Effector memory CD4-positive, alpha-beta T cell (primary cell): Measurements from ENCODE around the gene KRT12.

ENCODE experiments used
- DNase-seq, 3 donors: peaks; one replicate each; pipeline ENCODE4 v3.0.0-alpha.2; 2020
- H3K27ac ChIP-seq: 2 replicates; pipeline ENCODE4 v1.7.0; 2013; ENCODE audit warnings: mild to moderate bottlenecking, low read length, moderate library complexity; ENCODE audit not compliant: insufficient read depth, poor library complexity, severe bottlenecking
- H3K27me3 ChIP-seq: replicated peaks from 2 replicates; pipeline ENCODE4 v1.7.0; 2013; ENCODE audit warnings: mild to moderate bottlenecking, low read length; ENCODE audit not compliant: insufficient read depth, control insufficient read depth, poor library complexity, severe bottlenecking
- H3K36me3 ChIP-seq: 2 replicates; pipeline ENCODE4 v1.7.0; 2013; ENCODE audit warnings: mild to moderate bottlenecking, low read length, moderate library complexity; ENCODE audit not compliant: control insufficient read depth, insufficient read depth
- H3K4me1 ChIP-seq: 2 replicates; pipeline ENCODE4 v1.7.0; 2013; ENCODE audit warnings: low read length, mild to moderate bottlenecking; ENCODE audit not compliant: control insufficient read depth, insufficient read depth, poor library complexity, severe bottlenecking
- H3K4me3 ChIP-seq: 2 replicates; pipeline ENCODE4 v1.7.0; 2013; ENCODE audit warnings: low read length, low read depth, mild to moderate bottlenecking; ENCODE audit not compliant: insufficient read depth, poor library complexity, severe bottlenecking
- H3K9me3 ChIP-seq: 2 replicates; pipeline ENCODE4 v1.7.0; 2013; ENCODE audit warnings: mild to moderate bottlenecking, low read length, moderate library complexity; ENCODE audit not compliant: control insufficient read depth

The KRT12 gene

GRCh38 chr17:40848583-40849235, 18.3 kb downstream of the KRT12 start:
- H3K9me3 ChIP-seq: no peaks in the 10 kb centered on the region
- H3K36me3 ChIP-seq: no peaks in the 10 kb centered on the region
- H3K4me1 ChIP-seq: no peaks in the 10 kb centered on the region
- no peak overlapping the region for H3K4me3 ChIP-seq
- H3K27ac ChIP-seq: no peak overlapping the region
- no peak for DNase-seq
- H3K27me3 ChIP-seq: no peaks in the 10 kb centered on the region

- no peak for DNase-seq
- Histone ChIP-seq H3K4me3 (no peak overlapping the region), H3K9me3 (no peaks in the 10 kb centered on the region), H3K36me3 (no peaks in the 10 kb centered on the region), H3K27me3 (no peaks in the 10 kb centered on the region), H3K27ac (no peak overlapping the region), H3K4me1 (no peaks in the 10 kb centered on the region)
These were observed 20.4 kb downstream of the KRT12 start for GRCh38 chr17:40846515-40847144.

GRCh38 chr17:40844671-40845107, 22.3 kb downstream of the KRT12 start:
- Histone ChIP-seq H3K27me3 (no peaks in the 10 kb centered on the region), H3K36me3 (no peaks in the 10 kb centered on the region), H3K9me3 (no peaks in the 10 kb centered on the region), H3K27ac (no peak overlapping the region), H3K4me3 (no peak overlapping the region), H3K4me1 (no peaks in the 10 kb centered on the region)
- DNase-seq: no peak

- H3K9me3 ChIP-seq: no peaks in the 10 kb centered on the region
- H3K27ac ChIP-seq: no peak overlapping the region
- no peaks in the 10 kb centered on the region for H3K36me3 ChIP-seq
- DNase-seq: no peak
- H3K4me3 ChIP-seq: no peak overlapping the region
- H3K27me3 ChIP-seq: no peaks in the 10 kb centered on the region
- H3K4me1 ChIP-seq: no peaks in the 10 kb centered on the region
These were observed 23.8 kb downstream of the KRT12 start for GRCh38 chr17:40843242-40843641.

GRCh38 chr17:40841246-40841645, 25.8 kb downstream of the KRT12 start:
- Histone ChIP-seq H3K4me3 (no peak overlapping the region), H3K36me3 (no peaks in the 10 kb centered on the region), H3K4me1 (no peaks in the 10 kb centered on the region), H3K27me3 (no peaks in the 10 kb centered on the region), H3K9me3 (no peaks in the 10 kb centered on the region), H3K27ac (no peak overlapping the region)
- DNase-seq: no peak

- no peaks in the 10 kb centered on the region for H3K4me1 ChIP-seq
- H3K27me3 ChIP-seq: no peaks in the 10 kb centered on the region
- H3K36me3 ChIP-seq: no peaks in the 10 kb centered on the region
- no peak overlapping the region for H3K4me3 ChIP-seq
- no peak overlapping the region for H3K27ac ChIP-seq
- H3K9me3 ChIP-seq: no peaks in the 10 kb centered on the region
- DNase-seq: no peak
These were observed 27.8 kb downstream of the KRT12 start for GRCh38 chr17:40839194-40839593.

GRCh38 chr17:40836020-40836419, 31.0 kb downstream of the KRT12 start:
- H3K9me3 ChIP-seq: no peaks in the 10 kb centered on the region
- no peaks in the 10 kb centered on the region for H3K36me3 ChIP-seq
- no peak overlapping the region for H3K4me3 ChIP-seq
- no peaks in the 10 kb centered on the region for H3K4me1 ChIP-seq
- no peaks in the 10 kb centered on the region for H3K27me3 ChIP-seq
- no peak overlapping the region for H3K27ac ChIP-seq
- DNase-seq: no peak

- Histone ChIP-seq H3K4me3 (no peak overlapping the region), H3K36me3 (no peaks in the 10 kb centered on the region), H3K27me3 (no peaks in the 10 kb centered on the region), H3K4me1 (no peaks in the 10 kb centered on the region), H3K9me3 (no peaks in the 10 kb centered on the region), H3K27ac (no peak overlapping the region)
- DNase-seq: no peak
These were observed 33.1 kb downstream of the KRT12 start for GRCh38 chr17:40833882-40834281.

- Histone ChIP-seq H3K27ac (no peak overlapping the region), H3K4me1 (no peaks in the 10 kb centered on the region), H3K9me3 (no peaks in the 10 kb centered on the region), H3K27me3 (no peaks in the 10 kb centered on the region), H3K36me3 (no peaks in the 10 kb centered on the region), H3K4me3 (no peak overlapping the region)
- no peak for DNase-seq
These were observed 34.2 kb downstream of the KRT12 start for GRCh38 chr17:40832840-40833239.

- no peak overlapping the region for H3K4me3 ChIP-seq
- DNase-seq: no peak
- no peak overlapping the region for H3K27ac ChIP-seq
- H3K36me3 ChIP-seq: no peaks in the 10 kb centered on the region
- no peaks in the 10 kb centered on the region for H3K27me3 ChIP-seq
- H3K9me3 ChIP-seq: no peaks in the 10 kb centered on the region
- H3K4me1 ChIP-seq: no peaks in the 10 kb centered on the region
These were observed 36.8 kb downstream of the KRT12 start for GRCh38 chr17:40830085-40830776.
